HG02943 (cell line): Measurements from ENCODE around the gene DAZAP2.
"Not testable (repeated sequence)": the region's sequence is repeated elsewhere in the genome, so short reads cannot be mapped to it uniquely, and the experiment has no call there.

ENCODE experiments used
- ATAC-seq: cut with Tn5 transposase; IDR thresholded peaks from one replicate; pipeline ENCODE4 v1.9.1; 2021; ENCODE audit warnings: mild to moderate bottlenecking, low read depth, moderate library complexity; ENCODE audit not compliant: unreplicated experiment

DAZAP2 gene

GRCh38 chr12:51245476-51246253 lies 7.0 kb downstream of the DAZAP2 start:
- ATAC-seq, result no peak

- ATAC-seq, result no peak
These were observed 7.7 kb downstream of the DAZAP2 start for GRCh38 chr12:51246254-51246853.

GRCh38 chr12:51247523-51248206 lies 9.0 kb downstream of the DAZAP2 start:
- ATAC-seq, result no peak

GRCh38 chr12:51253276-51253675 lies 14.7 kb downstream of the DAZAP2 start:
- ATAC-seq, result no peak

GRCh38 chr12:51254536-51254935 lies 15.9 kb downstream of the DAZAP2 start:
- no peak for ATAC-seq

GRCh38 chr12:51259600-51259999 lies 21.0 kb downstream of the DAZAP2 start:
- ATAC-seq, result not testable (repeated sequence)

GRCh38 chr12:51262758-51263177 lies 24.1 kb downstream of the DAZAP2 start:
- no peak for ATAC-seq

- no peak for ATAC-seq
These were observed 24.7 kb downstream of the DAZAP2 start for GRCh38 chr12:51263341-51263740.

GRCh38 chr12:51264297-51264696 lies 25.7 kb downstream of the DAZAP2 start:
- no peak for ATAC-seq

- no peak for ATAC-seq
These were observed 26.4 kb downstream of the DAZAP2 start for GRCh38 chr12:51265024-51265423.

- ATAC-seq, result peak; percentile 37
These were observed 30.8 kb downstream of the DAZAP2 start for GRCh38 chr12:51269174-51270066.

GRCh38 chr12:51270067-51270950 lies 31.7 kb downstream of the DAZAP2 start, which contains the start of gene SMAGP:
Gene SMAGP, minus strand, starts transcription at chr12:51270415. Its CDS starts 1,137 bp downstream, at chr12:51269278.
- peak; percentile 56 for ATAC-seq

GRCh38 chr12:51270951-51271518 lies 32.4 kb downstream of the DAZAP2 start:
- ATAC-seq, result no peak

- ATAC-seq, result not testable (repeated sequence)
These were observed 34.2 kb downstream of the DAZAP2 start for GRCh38 chr12:51272810-51273209.

- ATAC-seq, result no peak
These were observed 36.5 kb downstream of the DAZAP2 start for GRCh38 chr12:51275088-51275487.

GRCh38 chr12:51281202-51281924 lies 42.7 kb downstream of the DAZAP2 start:
- no peak for ATAC-seq

GRCh38 chr12:51285843-51286242 lies 47.2 kb downstream of the DAZAP2 start:
- ATAC-seq, result no peak
